GM18519 (cell line): Measurements from ENCODE around the gene LENEP.

Experiments
- ATAC-seq: cut with Tn5 transposase; IDR thresholded peaks from one replicate; pipeline ENCODE4 v1.9.1; 2021; ENCODE audit warnings: mild to moderate bottlenecking, moderate library complexity; ENCODE audit not compliant: unreplicated experiment, low FRiP score

LENEP gene

GRCh38 chr1:155008015-155008941, 14.9 kb downstream of the LENEP start:
- no peak for ATAC-seq

GRCh38 chr1:155009221-155009711, 15.9 kb downstream of the LENEP start:
- no peak for ATAC-seq

GRCh38 chr1:155009742-155010141, 16.4 kb downstream of the LENEP start:
- ATAC-seq: no peak

GRCh38 chr1:155010211-155010918, 17.0 kb downstream of the LENEP start:
- no peak for ATAC-seq

GRCh38 chr1:155011004-155011416, 17.6 kb downstream of the LENEP start:
- ATAC-seq: no peak

GRCh38 chr1:155011437-155012025, 18.1 kb downstream of the LENEP start:
- ATAC-seq: no peak

GRCh38 chr1:155012026-155012546, 18.7 kb downstream of the LENEP start:
- ATAC-seq: no peak

GRCh38 chr1:155012776-155013602, 19.6 kb downstream of the LENEP start:
- ATAC-seq: no peak

GRCh38 chr1:155013632-155014031, 20.2 kb downstream of the LENEP start:
- no peak for ATAC-seq

GRCh38 chr1:155014709-155015508, 21.5 kb downstream of the LENEP start:
- no peak for ATAC-seq

GRCh38 chr1:155015527-155016230, 22.3 kb downstream of the LENEP start:
- no peak for ATAC-seq

- no peak for ATAC-seq
Observed at GRCh38 chr1:155016231-155016831, 22.9 kb downstream of the LENEP start.

- ATAC-seq: peak; percentile 47
Observed at GRCh38 chr1:155017041-155017945, 23.9 kb downstream of the LENEP start.

GRCh38 chr1:155017946-155018316, 24.5 kb downstream of the LENEP start:
- ATAC-seq: no peak

- ATAC-seq: no peak
Observed at GRCh38 chr1:155018617-155019348, 25.4 kb downstream of the LENEP start.

GRCh38 chr1:155019377-155020245, 26.2 kb downstream of the LENEP start:
- no peak for ATAC-seq
